Parathyroid adenoma (tissue), 2 donors: Measurements from ENCODE around the gene RNF113A.
"Not testable (repeated sequence)": the region's sequence is repeated elsewhere in the genome, so short reads cannot be mapped to it uniquely, and the experiment has no call there.

Source experiments
- H2AFZ ChIP-seq: fragments of 300-600 bp; sonication (generic); one replicate; pipeline ENCODE4 v1.7.0; 2017; ENCODE audit warnings: antibody characterized with exemption, mild to moderate bottlenecking
- H3K27ac ChIP-seq: fragments of 300-600 bp; sonication (generic); one replicate; pipeline ENCODE4 v1.7.0; 2017
- H3K27me3 ChIP-seq: fragments of 300-600 bp; sonication (generic); one replicate; pipeline ENCODE4 v1.7.0; 2017; ENCODE audit warnings: low read length; ENCODE audit not compliant: control insufficient read depth, insufficient read depth
- H3K36me3 ChIP-seq: fragments of 300-600 bp; sonication (generic); one replicate; pipeline ENCODE4 v1.7.0; 2017; ENCODE audit warnings: low read length; ENCODE audit not compliant: control insufficient read depth, insufficient read depth
- H3K4me1 ChIP-seq: fragments of 300-600 bp; sonication (generic); one replicate; pipeline ENCODE4 v1.7.0; 2017; ENCODE audit warnings: control low read depth
- H3K4me2 ChIP-seq: fragments of 300-600 bp; sonication (generic); one replicate; pipeline ENCODE4 v1.7.0; 2017; ENCODE audit warnings: low read length
- H3K4me3 ChIP-seq: fragments of 300-600 bp; sonication (generic); one replicate; pipeline ENCODE4 v1.7.0; 2017; ENCODE audit warnings: low read depth, low read length
- H3K79me2 ChIP-seq: fragments of 300-600 bp; sonication (generic); one replicate; pipeline ENCODE4 v1.7.0; 2017; ENCODE audit warnings: control low read depth
- H3K9ac ChIP-seq: fragments of 300-600 bp; sonication (generic); one replicate; pipeline ENCODE4 v1.7.0; 2017; ENCODE audit warnings: mild to moderate bottlenecking
- H3K9me3 ChIP-seq: fragments of 300-600 bp; sonication (generic); one replicate; pipeline ENCODE4 v1.7.0; 2017; ENCODE audit warnings: low read length; ENCODE audit not compliant: control insufficient read depth
- TF ChIP-seq, protein P1 (sequence below): fragments of 300-600 bp; sonication (generic); IDR thresholded peaks from one replicate; pipeline ENCODE4 v1.7.0; 2017; ENCODE audit warnings: antibody characterized with exemption, mild to moderate bottlenecking
- donor health status: primary hyperparathyroidism.

Gene RNF113A

DNA sequence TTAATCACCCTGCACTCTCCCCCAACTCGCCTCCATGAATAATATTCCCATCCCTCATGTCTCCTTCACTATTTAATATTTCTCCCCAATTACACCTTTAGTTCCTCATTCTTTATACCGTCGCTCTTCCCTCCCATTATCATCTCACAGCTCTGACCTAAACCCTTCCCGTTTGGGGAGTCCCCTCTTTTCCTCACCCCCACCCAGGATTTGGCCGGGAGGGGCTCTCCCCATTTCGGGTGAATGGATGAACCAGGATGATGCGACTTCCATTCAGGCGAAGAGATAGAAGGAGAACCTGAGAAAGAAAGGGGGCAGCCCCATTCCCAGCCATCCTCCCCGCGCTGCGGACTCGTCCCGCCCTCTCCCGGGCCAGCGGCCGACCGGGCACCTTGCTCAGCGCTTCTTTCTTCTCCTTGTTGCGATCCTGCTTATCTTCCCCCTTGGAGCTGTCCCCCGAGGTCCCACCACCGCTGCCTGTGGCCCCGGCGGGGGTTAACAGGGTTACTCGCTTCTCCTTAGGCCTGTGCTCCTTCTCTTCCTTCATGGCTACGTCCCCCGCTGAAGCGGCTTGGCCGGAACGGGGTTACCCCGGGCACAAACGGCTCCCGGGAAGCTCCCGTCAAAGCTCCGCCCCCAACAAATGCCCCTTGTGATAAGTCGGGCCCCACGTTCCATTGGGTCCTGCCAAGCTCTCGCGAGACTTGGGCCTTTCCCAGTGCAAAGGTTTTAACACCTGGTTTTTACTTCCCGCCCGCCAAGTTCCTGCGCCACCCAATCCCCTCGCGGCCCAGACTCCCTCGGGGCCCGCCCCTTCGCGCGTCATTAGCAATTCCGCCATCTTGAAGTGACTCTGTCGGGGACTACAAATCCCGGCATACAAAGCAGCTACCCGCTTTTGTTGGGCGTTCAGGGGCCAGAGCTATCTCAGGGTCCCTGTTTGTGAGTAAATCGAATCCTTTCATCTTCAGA lies 18.9 kb downstream of the RNF113A start, which contains the start of gene UPF3B:
TSS of gene UPF3B (minus strand) at position 582 of the 972 bp plus-strand sequence. CDS start at position 547, 35 bp downstream.
- Histone ChIP-seq H3K79me2 (no peaks in the 10 kb centered on the region), H3K9ac (no peak within 1 kb of the TSS), H3K27ac (peak within 1 kb of the TSS; percentile 87), H3K4me2 (peak within 1 kb of the TSS; percentile 73), H3K4me3 (peak within 1 kb of the TSS; percentile 88), H3K36me3 (no peaks in the 10 kb centered on the region), H3K27me3 (no peaks in the 10 kb centered on the region), H3K4me1 (no peaks in the 10 kb centered on the region), H3K9me3 (no peaks in the 10 kb centered on the region), H2AFZ (peak within 1 kb of the TSS; percentile 87)
- TF ChIP-seq, protein P1, sequence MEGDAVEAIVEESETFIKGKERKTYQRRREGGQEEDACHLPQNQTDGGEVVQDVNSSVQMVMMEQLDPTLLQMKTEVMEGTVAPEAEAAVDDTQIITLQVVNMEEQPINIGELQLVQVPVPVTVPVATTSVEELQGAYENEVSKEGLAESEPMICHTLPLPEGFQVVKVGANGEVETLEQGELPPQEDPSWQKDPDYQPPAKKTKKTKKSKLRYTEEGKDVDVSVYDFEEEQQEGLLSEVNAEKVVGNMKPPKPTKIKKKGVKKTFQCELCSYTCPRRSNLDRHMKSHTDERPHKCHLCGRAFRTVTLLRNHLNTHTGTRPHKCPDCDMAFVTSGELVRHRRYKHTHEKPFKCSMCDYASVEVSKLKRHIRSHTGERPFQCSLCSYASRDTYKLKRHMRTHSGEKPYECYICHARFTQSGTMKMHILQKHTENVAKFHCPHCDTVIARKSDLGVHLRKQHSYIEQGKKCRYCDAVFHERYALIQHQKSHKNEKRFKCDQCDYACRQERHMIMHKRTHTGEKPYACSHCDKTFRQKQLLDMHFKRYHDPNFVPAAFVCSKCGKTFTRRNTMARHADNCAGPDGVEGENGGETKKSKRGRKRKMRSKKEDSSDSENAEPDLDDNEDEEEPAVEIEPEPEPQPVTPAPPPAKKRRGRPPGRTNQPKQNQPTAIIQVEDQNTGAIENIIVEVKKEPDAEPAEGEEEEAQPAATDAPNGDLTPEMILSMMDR, result no peak

DNA sequence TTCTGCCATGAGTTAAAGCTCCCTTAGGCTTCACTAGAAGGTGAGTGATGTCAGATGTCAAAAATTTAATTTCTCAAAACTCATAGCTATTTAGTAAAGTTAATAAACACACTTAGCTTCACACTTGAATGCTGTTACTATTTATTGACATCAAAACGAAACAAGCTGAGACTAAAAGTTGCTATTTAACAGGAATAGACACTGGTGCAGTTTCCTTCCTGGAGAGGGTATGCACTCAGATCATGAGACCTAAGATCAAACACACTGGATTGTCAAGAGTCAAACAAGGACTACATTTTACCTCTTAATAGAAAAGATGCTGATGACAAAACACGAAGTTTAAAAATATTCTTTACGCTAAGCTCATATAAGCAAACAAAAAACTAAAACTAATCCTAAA lies 37.6 kb downstream of the RNF113A start:
- H3K9ac ChIP-seq, result no peak overlapping the region
- H3K4me2 ChIP-seq, result no peak overlapping the region
- no peak overlapping the region for H3K27ac ChIP-seq
- H3K36me3 ChIP-seq, result no peaks in the 10 kb centered on the region
- no peaks in the 10 kb centered on the region for H3K79me2 ChIP-seq
- H3K4me1 ChIP-seq, result no peaks in the 10 kb centered on the region
- H3K4me3 ChIP-seq, result no peak overlapping the region
- TF ChIP-seq, protein P1, result no peak
- no peak overlapping the region for H2AFZ ChIP-seq
- no peaks in the 10 kb centered on the region for H3K9me3 ChIP-seq
- no peaks in the 10 kb centered on the region for H3K27me3 ChIP-seq

DNA sequence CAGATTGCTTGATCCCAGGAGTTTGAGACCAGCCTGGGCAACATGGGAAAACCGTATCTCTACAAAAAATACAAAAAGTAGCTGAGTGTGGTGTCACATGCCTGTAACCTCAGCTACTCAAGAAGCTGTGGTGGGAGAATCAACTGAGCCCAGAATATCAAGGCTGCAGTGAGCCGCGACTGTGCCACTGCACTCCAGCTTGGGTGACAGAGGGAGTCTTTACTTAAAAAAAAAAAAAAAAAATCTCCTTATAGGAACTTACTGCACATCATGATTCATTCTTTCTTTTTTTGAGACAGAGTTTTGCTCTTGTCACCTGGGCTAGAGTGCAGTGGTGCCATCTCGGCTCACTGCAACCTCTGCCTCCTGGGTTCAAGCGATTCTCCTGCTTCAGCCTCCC lies 43.1 kb downstream of the RNF113A start:
- no peak overlapping the region for H3K27ac ChIP-seq
- H3K27me3 ChIP-seq, result no peaks in the 10 kb centered on the region
- H3K36me3 ChIP-seq, result no peaks in the 10 kb centered on the region
- no peak overlapping the region for H3K4me3 ChIP-seq
- TF ChIP-seq, protein P1, result no peak
- no peaks in the 10 kb centered on the region for H3K4me1 ChIP-seq
- no peak overlapping the region for H2AFZ ChIP-seq
- no peak overlapping the region for H3K9ac ChIP-seq
- H3K9me3 ChIP-seq, result no peaks in the 10 kb centered on the region
- H3K4me2 ChIP-seq, result no peak overlapping the region
- no peaks in the 10 kb centered on the region for H3K79me2 ChIP-seq

DNA sequence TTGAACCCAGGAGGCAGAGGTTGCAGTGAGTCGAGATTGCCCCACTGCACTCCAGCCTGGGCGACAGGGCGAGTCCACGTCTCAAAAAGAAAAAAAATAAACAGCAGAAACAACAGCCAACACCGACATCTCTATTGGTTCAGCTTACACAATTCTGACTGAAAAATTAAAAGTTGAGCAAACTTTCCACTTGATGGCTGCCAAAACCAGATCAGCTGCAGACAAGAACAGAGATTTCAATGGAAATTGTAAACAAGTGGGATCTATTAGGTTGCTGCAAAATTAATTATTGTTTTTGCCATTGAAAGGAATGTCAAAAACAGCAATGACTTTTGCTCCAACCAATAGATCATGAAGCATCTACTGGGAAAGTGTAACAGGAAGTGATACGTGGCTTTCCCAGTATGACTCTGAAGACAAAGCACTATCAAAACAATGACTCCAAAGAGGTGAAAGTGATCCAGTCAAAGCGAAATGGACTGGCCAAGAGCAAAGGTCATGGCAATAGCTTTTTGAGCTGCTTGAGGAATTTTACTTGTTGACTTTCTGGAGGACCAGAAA lies 45.1 kb downstream of the RNF113A start:
- no peak overlapping the region for H3K9ac ChIP-seq
- H3K79me2 ChIP-seq, result no peaks in the 10 kb centered on the region
- no peaks in the 10 kb centered on the region for H3K9me3 ChIP-seq
- H3K4me2 ChIP-seq, result no peak overlapping the region
- H3K4me1 ChIP-seq, result no peaks in the 10 kb centered on the region
- TF ChIP-seq, protein P1, result no peak
- H3K27ac ChIP-seq, result no peak overlapping the region
- H3K4me3 ChIP-seq, result no peak overlapping the region
- H3K36me3 ChIP-seq, result no peaks in the 10 kb centered on the region
- H3K27me3 ChIP-seq, result no peaks in the 10 kb centered on the region
- no peak overlapping the region for H2AFZ ChIP-seq

DNA sequence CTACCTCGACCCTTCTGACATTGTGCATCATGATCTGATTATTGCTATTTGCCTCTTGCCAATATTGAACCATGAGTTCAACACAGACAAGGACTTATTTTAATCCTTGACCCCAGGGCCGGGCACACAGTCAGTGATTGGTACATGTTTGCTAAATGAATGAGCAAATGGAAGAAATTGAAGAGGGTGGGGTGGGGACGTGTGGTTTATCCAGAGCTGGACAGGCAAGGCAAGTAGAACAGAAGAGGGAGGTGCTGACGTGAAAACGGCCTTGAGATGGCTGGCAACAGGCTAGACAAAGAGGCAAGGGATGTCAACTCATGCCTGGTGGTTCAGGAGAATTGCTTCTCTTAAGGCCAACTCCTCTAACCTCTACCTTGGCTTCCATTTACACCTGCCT lies 47.3 kb downstream of the RNF113A start:
- H3K36me3 ChIP-seq, H2AFZ ChIP-seq, H3K4me1 ChIP-seq, H3K9me3 ChIP-seq, H3K4me3 ChIP-seq, H3K79me2 ChIP-seq, H3K27me3 ChIP-seq, H3K27ac ChIP-seq, H3K9ac ChIP-seq, H3K4me2 ChIP-seq: not testable (repeated sequence)

DNA sequence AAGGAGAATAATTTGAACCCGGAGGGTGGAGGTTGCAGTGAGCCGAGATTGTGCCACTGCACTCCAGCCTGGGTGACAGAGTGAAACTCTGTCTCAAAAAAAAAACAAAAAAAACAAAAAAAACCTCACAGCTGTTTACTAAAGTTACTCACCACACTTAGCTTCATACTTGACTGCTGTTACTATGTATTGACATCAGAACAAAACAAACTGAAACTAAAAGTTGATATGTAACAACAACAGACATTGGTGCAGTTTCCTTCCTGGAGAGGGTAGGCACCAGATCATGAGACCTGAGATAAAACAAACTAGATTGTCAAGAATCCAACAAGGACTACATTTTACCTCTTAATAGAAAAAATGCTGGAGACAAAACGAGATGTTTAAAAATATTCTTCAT lies 49.8 kb downstream of the RNF113A start:
- H2AFZ ChIP-seq, H3K27me3 ChIP-seq, H3K4me2 ChIP-seq, H3K36me3 ChIP-seq, H3K4me3 ChIP-seq, H3K79me2 ChIP-seq, H3K4me1 ChIP-seq, H3K9ac ChIP-seq, H3K27ac ChIP-seq, H3K9me3 ChIP-seq: not testable (repeated sequence)
